Activated CD4-positive, CD25-positive, alpha-beta regulatory T cell (primary cell): ENCODE data around the gene CD72.
"Not testable (repeated sequence)": the region's sequence is repeated elsewhere in the genome, so short reads cannot be mapped to it uniquely, and the experiment has no call there.

Experiments used
- DNase-seq, 4 experiments: peaks; one replicate each; lab custom pipeline; 2025; lab: John Stamatoyannopoulos, UW

Gene CD72

GRCh38 chr9:35649431-35650340 lies 31.5 kb upstream of the CD72 start:
- DNase-seq, result peak in 2 of 4 experiments; percentile 30 to 39

DNA sequence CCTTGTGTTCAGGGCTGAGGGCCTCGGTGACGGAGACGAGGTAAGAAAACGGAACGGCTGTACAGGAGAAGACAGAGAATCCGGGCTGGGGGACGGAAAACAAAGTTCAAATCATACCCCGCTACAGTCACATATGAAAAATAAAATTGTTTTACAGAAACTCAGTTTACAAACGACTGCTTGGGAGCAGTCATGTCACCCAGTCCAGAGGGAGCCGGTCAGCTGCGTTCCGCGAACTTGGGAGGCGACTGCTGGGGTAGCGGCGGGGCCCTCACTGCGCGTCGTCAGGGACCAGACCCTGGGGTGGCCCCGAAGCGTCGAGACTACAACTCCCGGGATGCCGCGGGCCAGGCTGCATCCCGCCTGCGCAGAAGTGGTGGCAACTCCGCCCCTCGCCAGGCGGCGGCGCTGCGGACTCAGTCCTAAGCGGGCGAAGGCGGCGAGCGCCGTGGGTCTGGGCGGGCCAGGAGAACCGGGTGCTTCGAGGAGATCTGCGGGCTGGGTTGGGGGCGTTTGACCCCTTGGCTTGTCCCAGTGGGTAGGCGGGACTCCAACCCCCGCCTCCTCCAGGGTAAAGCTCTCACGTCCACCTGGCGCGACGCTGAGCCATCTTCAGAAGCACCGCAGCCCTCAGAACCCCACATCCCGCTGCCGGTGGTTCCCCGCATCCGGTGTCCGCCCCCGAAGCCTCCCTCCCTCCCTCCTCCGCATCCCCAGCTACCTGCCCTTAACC lies 28.5 kb upstream of the CD72 start:
- peak; percentile 79 to 87 (median 84) for DNase-seq

GRCh38 chr9:35646153-35646532 lies 27.9 kb upstream of the CD72 start:
- no peak for DNase-seq

- not testable (repeated sequence) for DNase-seq
Observed at GRCh38 chr9:35645736-35646135, 27.5 kb upstream of the CD72 start.

DNA sequence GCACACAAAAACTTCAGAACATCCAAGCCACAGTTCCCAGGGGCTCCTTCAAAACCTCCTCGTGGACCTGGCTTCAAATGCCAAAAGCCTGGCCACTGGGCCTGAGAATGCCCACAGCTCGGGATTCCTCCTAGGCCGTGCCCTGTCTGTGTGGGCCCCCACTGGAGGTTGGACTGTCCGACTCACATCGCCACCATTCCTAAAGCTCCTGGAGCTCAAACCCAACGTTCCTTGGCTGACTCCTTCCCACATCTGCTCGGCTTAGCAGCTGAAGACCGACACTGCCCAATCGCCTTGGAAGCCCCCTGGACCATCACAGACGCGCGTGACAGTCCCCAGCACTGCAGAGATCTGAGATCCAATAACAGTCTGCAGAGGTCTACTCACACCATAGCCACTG lies 24.8 kb upstream of the CD72 start:
- no peak for DNase-seq

GRCh38 chr9:35641478-35641877 lies 23.3 kb upstream of the CD72 start:
- DNase-seq, result not testable (repeated sequence)

GRCh38 chr9:35640431-35640830 lies 22.2 kb upstream of the CD72 start:
- DNase-seq, result not testable (repeated sequence)

- DNase-seq, result no peak
Observed at GRCh38 chr9:35639631-35640030, 21.4 kb upstream of the CD72 start.

GRCh38 chr9:35639225-35639624 lies 21.0 kb upstream of the CD72 start:
- not testable (repeated sequence) for DNase-seq

GRCh38 chr9:35638751-35639150 lies 20.5 kb upstream of the CD72 start:
- DNase-seq, result not testable (repeated sequence)

GRCh38 chr9:35637427-35637955 lies 19.3 kb upstream of the CD72 start:
- not testable (repeated sequence) for DNase-seq

DNA sequence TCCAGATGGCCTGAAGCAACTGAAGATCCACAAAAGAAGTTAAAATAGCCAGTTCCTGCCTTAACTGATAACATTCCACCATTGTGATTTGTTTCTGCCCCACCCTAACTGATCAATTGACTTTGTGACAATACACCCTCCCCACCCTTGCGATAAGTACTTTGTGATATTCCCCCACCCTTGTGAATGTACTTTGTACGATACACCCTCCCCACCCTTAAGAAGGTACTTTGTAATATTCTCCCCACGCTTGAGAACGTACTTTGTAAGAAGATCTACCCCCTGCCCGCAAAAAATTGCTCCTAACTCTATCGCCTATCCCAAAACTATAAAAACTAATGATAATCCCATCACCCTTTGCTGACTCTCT lies 18.6 kb upstream of the CD72 start:
- DNase-seq, result not testable (repeated sequence)

DNA sequence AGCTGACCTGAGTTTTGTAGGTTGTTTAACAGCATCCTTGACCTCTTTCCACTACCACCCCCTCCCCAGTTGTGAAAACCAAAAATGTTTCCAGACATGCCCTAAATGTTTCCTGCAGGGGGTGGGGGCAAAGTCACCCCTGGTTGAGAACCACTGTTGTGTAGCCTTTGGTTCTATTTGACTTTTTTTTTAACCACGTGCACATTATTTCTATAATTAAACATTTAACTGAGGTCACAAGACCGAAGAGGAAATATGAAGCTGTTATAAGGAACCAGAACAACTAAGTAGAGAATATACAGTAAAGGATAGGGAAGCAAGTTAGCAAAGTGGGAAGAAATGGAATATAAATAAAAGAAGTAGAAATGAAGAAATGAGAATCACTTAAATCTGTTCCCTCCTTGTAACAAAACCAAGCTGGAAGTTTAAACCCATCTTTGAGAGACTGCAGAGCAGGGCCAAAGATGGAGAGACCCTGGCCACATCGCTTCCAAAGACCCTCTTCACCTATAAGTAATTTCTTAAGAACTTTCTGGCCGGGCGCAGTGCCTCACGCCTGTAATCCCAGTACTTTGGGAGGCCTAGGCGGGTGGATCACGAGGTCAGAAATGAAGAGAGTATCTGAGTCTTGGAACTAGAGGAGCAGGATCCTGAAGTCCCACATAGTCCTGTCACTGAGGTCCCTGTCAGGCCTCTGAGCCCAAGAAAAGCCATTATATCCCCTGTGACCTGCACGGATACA lies 18.1 kb upstream of the CD72 start:
- no peak for DNase-seq

- no peak for DNase-seq
Observed at GRCh38 chr9:35635730-35636129, 17.5 kb upstream of the CD72 start.

DNA sequence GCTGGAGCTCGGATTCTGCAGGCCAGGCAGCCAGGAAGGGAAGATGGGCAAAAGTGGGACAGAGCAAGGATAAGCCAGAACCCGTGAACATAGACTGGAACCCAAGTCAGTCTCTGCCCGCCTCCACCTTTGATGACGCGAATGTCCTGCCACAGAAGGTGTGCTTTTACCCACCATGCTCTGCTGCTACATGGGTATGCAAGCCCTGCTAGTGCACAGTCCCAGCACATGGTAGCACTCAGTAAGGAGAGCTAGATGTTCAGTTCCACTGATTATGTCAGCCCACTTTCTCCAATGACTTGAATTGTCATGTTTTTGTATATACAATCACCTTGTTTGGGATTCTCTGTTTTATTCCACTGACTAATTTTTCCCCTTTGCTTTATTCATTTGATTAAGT lies 11.4 kb upstream of the CD72 start:
- DNase-seq, result no peak

DNA sequence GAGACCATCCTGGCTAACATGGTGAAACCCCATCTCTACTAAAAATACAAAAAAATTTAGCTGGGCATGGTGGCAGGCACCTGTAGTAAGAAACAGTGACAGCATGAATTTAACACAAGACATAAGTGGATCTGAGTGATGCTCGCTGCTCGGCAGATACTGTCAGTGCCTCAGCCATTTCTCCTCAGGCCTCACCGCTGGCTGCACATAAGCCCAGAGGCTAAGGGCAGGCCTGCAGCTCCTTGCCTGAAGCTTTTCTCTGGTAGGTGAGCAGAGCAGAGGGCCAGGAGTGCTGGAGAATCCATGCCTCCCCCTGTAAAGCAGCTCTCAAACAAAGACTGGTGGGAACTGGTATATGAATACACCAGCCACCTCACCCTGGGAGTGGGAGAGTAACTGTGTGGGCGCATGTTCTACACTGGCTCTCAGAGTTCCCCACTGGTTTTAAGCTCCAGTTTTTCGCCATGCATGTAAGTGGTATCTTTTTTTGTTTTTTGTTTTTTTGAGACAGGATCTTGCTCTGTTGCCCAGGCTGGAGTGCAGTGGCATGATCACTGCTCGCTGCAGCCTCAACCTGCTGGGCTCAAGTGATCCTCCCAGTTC lies 10.3 kb upstream of the CD72 start:
- no peak for DNase-seq

GRCh38 chr9:35627575-35627974 lies 9.4 kb upstream of the CD72 start:
- no peak for DNase-seq

DNA sequence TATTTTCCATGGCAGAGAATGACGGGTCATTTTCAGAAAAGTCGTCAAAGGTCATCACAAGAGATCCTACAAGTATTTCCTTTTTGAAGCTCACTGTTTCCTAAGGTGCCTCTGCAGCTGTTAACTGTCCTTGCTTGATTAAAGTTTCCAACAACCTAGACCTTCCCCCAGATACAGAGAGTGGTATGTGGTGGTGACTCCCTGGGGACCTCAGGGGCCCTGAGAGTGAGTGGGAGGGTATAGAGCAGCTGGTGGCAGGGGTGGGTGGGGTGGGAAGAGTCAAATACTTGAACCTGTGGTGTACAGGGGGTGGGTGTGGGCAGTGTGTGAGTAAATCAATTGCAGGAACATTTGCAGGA lies 1.6 kb upstream of the CD72 start:
- no peak for DNase-seq

- no peak for DNase-seq
Observed at GRCh38 chr9:35618854-35619799, 914 bp upstream of the CD72 start.

GRCh38 chr9:35617548-35617947 lies 665 bp downstream of the CD72 start:
- no peak for DNase-seq
